Stimulated activated CD4-positive, alpha-beta T cell treated with anti-CD3 and anti-CD28 coated beads, Interleukin-12 subunit alpha, Interleukin-12 subunit beta, amount 100 ng/mL, for 24 hours (primary cell): Measurements from ENCODE around the gene GNAI3.

Source experiments
- DNase-seq, 2 experiments: peaks; one replicate each; pipeline ENCODE4 v3.0.0-alpha.2; 2020; ENCODE audit warnings: low read depth in 2 of 2

GNAI3 gene

GRCh38 chr1:109546311-109547109 lies 1.9 kb upstream of the GNAI3 start:
- DNase-seq: peak; percentile 75 to 92

- peak in 1 of 2 experiments; percentile 5 for DNase-seq
These were observed 723 bp upstream of the GNAI3 start for GRCh38 chr1:109547463-109548320.

GRCh38 chr1:109556563-109556962 lies 8.1 kb downstream of the GNAI3 start:
- no peak for DNase-seq

- DNase-seq: no peak
These were observed 9.1 kb downstream of the GNAI3 start for GRCh38 chr1:109557520-109557919.

- no peak for DNase-seq
These were observed 11.6 kb downstream of the GNAI3 start for GRCh38 chr1:109559995-109560394.

- no peak for DNase-seq
These were observed 15.9 kb downstream of the GNAI3 start for GRCh38 chr1:109564194-109564878.

GRCh38 chr1:109565241-109565640 lies 16.8 kb downstream of the GNAI3 start:
- no peak for DNase-seq

- no peak for DNase-seq
These were observed 18.6 kb downstream of the GNAI3 start for GRCh38 chr1:109566982-109567381.

- DNase-seq: no peak
These were observed 19.7 kb downstream of the GNAI3 start for GRCh38 chr1:109567877-109568672.

- DNase-seq: no peak
These were observed 20.9 kb downstream of the GNAI3 start for GRCh38 chr1:109569323-109569722.

GRCh38 chr1:109570414-109570813 lies 22.0 kb downstream of the GNAI3 start:
- DNase-seq: no peak

- DNase-seq: no peak
These were observed 25.4 kb downstream of the GNAI3 start for GRCh38 chr1:109573785-109574184.

GRCh38 chr1:109578947-109579443 lies 30.6 kb downstream of the GNAI3 start:
- DNase-seq: no peak

- no peak for DNase-seq
These were observed 31.1 kb downstream of the GNAI3 start for GRCh38 chr1:109579491-109579890.

- no peak for DNase-seq
These were observed 33.6 kb downstream of the GNAI3 start for GRCh38 chr1:109582021-109582420.

GRCh38 chr1:109584766-109585165 lies 36.4 kb downstream of the GNAI3 start:
- DNase-seq: no peak

- no peak for DNase-seq
These were observed 37.6 kb downstream of the GNAI3 start for GRCh38 chr1:109586055-109586454.

- no peak for DNase-seq
These were observed 40.8 kb downstream of the GNAI3 start for GRCh38 chr1:109589177-109589576.

- no peak for DNase-seq
These were observed 41.3 kb downstream of the GNAI3 start for GRCh38 chr1:109589679-109590078.

- DNase-seq: no peak
These were observed 44.5 kb downstream of the GNAI3 start for GRCh38 chr1:109592916-109593315.

GRCh38 chr1:109595531-109595930 lies 47.1 kb downstream of the GNAI3 start:
- DNase-seq: no peak
